Gastrocnemius medialis (tissue), 4 donors: ENCODE measurements around the gene DNAJB5. TPM values are rescaled to one million over a fixed set of nuclear protein-coding genes. Genes with fewer than 3 reads are reported as not detected.
A peak's percentile ranks its signal among the peaks of the same experiment; 100 is the strongest.

Source experiments
- ATAC-seq, 2 donors: fragments of 150-250 bp; one replicate each; pipeline ENCODE4 v1.9.1; 2016
- DNase-seq, 2 donors: peaks; one replicate each; pipeline ENCODE4 v3.0.0-alpha.2; 2019
- H3K27ac ChIP-seq, 4 donors: fragments of 200-600 bp; sonication (generic); 1 replicate in 1 of 4; 2 replicates in 3 of 4; pipeline ENCODE4 v1.5.1; 2016 to 2018; ENCODE audit warnings: mild to moderate bottlenecking in 2 of 4, moderate library complexity in 1 of 4
- H3K27me3 ChIP-seq, 3 donors: fragments of 200-600 bp; sonication (generic) in 2 of 3; 1 replicate in 1 of 3; 2 replicates in 2 of 3; pipeline versions ENCODE4 v1.5.1 to v1.6.0; 2016 to 2019; ENCODE audit warnings: mild to moderate bottlenecking in 1 of 3, moderate library complexity in 1 of 3
- H3K36me3 ChIP-seq, 2 donors: fragments of 200-600 bp; sonication (generic) in 1 of 2; one replicate each; pipeline ENCODE4 v1.5.1; 2017 to 2018
- H3K4me1 ChIP-seq, 2 donors: fragments of 200-600 bp; sonication (generic) in 1 of 2; one replicate each; pipeline ENCODE4 v1.5.1; 2016 to 2017; ENCODE audit warnings: mild to moderate bottlenecking in 2 of 2
- H3K4me3 ChIP-seq, 4 donors: fragments of 200-600 bp; sonication (generic) in 3 of 4; 1 replicate in 1 of 4; 2 replicates in 3 of 4; pipeline ENCODE4 v1.5.1; 2016 to 2019; ENCODE audit warnings: mild to moderate bottlenecking in 2 of 4
- H3K9me3 ChIP-seq, 3 donors: fragments of 200-600 bp; sonication (generic) in 2 of 3; 1 replicate in 1 of 3; 2 replicates in 2 of 3; pipeline ENCODE4 v1.5.1; 2016 to 2019
- CTCF ChIP-seq, 5 experiments: fragments of 450-650 bp in 3 of 5; fragments of 200-600 bp in 2 of 5; sonication (generic) in 2 of 5; IDR thresholded peaks in 4 of 5; conservative IDR thresholded peaks in 1 of 5; 1 replicate in 4 of 5; 2 replicates in 1 of 5; pipeline ENCODE4 v1.5.1; 2016 to 2019; ENCODE audit warnings: antibody characterized with exemption in 5 of 5, mild to moderate bottlenecking in 3 of 5, moderate library complexity in 3 of 5
- POLR2A ChIP-seq, 2 donors: fragments of 450-650 bp; IDR thresholded peaks; one replicate each; pipeline ENCODE4 v1.6.1; 2017; ENCODE audit warnings: antibody characterized with exemption in 2 of 2, mild to moderate bottlenecking in 2 of 2, moderate library complexity in 2 of 2
- in situ Hi-C, 4 donors: fragments of 200-750 bp; cut with MboI; loops; one replicate each; pipeline versions ENCODE4 v1.15.0 to v1.8.0; 2017; ENCODE audit warnings: low sequenced_read_pairs in 4 of 4
- intact Hi-C: fragments of 100-400 bp; cut with DNase I; formaldehyde crosslinking; loops from one replicate; pipeline ENCODE4 v1.15.1; 2023; ENCODE audit warnings: low total_unique reads
- total RNA-seq, 4 donors: library from RNA; depleted of rRNA; stranded (reverse); fragments of >200 nt; gene quantifications; one replicate each; pipeline versions ENCODE4 v1.1.0 to v1.2.3, GENCODE V29; 2016

The DNAJB5 gene
- total RNA-seq, 4 donors from 2014 or later: 75.3 to 187 (median 128) TPM

DNA sequence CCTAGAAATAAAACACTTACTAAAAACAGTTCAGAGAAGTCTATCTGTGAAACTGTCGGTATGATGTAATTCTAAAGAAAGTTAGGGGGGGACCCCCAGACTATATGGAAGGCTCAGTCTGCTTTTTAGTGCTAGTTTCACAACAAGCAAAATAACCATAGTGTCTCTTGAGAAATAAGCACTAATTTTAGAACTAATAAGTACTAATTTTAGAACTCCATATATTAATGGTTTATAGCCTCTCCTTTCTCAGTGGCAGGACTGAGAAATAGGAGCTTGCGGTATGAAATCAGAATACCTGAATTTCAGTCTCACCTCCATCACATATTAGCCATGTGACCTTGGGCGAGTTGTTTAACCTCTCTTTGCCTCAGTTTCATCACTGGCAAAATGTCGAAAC lies 32.9 kb upstream of the DNAJB5 start:
- in situ Hi-C loops (loop anchor here in 1 of 4 donors (10.0 kb wide), 1 partner anchor 58 kb away; no protein-coding TSS in a partner anchor), intact Hi-C loops (no loop called here)
- no peak for TF ChIP-seq POLR2A (IDR thresholded peaks at IDR 0.05)
- no peak for TF ChIP-seq CTCF (IDR thresholded peaks at IDR 0.05 in 4 of 5, conservative IDR thresholded peaks at IDR 0.05 in 1 of 5)
- no peaks in the 10 kb centered on the region for H3K36me3 ChIP-seq
- no peak overlapping the region for H3K4me3 ChIP-seq
- H3K27me3 ChIP-seq: peaks cover 26 to 45% (median 31%) of the 10 kb centered on the region in 3 donors
- DNase-seq (no peak), ATAC-seq (no peak)
- no peaks in the 10 kb centered on the region for H3K9me3 ChIP-seq
- no peaks in the 10 kb centered on the region for H3K4me1 ChIP-seq
- no peak overlapping the region for H3K27ac ChIP-seq

DNA sequence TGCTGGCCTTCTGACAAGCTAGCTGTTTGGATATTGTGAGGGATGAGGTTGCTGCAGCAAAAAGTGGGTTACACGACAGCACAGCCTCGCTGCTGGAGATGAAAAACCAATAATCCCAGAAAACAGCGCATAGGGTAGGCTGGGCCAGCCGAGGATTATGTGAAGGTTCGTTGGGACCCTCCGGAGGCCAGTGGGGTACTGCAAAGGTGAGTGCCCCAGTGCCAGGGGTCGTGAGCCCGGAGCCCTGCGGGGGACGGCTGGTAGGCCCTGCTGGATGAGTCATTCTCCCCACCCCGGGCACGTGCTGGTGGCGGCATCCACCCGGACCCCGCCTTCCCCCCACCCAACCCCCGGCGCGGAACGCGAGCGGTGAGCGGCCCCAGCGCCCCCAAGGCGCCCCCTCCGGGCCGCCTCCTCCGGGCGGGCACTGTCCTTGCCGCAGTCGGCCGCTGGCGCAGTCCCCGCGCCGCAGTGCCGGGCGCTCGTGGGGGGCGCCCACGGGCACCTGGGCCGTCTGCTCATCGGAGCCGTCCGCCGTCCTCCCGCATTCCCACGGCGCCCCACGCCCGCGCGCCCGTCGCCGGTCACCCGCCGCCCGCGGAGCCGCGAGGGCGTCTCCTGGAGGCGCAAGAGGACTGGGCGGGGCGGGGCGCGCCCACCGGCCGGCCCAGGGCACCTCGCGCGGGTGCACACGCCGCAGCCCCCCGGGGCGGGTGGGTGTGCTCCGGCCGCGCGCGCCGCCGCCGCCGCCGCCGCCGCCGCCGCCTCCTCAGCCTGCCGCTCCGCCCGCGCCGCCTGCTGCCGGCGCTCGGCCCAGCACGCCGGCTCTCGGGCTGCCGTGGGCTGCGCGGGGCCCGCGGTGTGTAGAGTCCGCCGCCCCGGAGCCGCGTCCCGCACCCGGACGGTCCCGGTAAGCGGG lies 31.8 kb upstream of the DNAJB5 start, which contains the start of gene PHF24:
TSS of gene PHF24 (plus strand) at position 794 of the 919 bp plus-strand sequence. CDS start 13,014 bp downstream, outside the sequence.
- intact Hi-C loops (no loop called here), in situ Hi-C loops (loop anchor here in 1 of 4 donors (10.0 kb wide), 1 partner anchor 57 kb away; no protein-coding TSS in a partner anchor)
- ATAC-seq (peak in 1 of 2 donors; percentile 49), DNase-seq (no peak)
- TF ChIP-seq CTCF (IDR thresholded peaks at IDR 0.05 in 4 of 5, conservative IDR thresholded peaks at IDR 0.05 in 1 of 5): no peak
- no peak for TF ChIP-seq POLR2A (IDR thresholded peaks at IDR 0.05)
- Histone ChIP-seq H3K27me3 (peaks cover 26 to 41% (median 31%) of the 10 kb centered on the region in 3 donors), H3K4me1 (no peaks in the 10 kb centered on the region), H3K27ac (no peak within 1 kb of the TSS), H3K9me3 (no peaks in the 10 kb centered on the region), H3K36me3 (no peaks in the 10 kb centered on the region), H3K4me3 (peak within 1 kb of the TSS; percentile 17 to 46 (median 33))

- TF ChIP-seq CTCF (IDR thresholded peaks at IDR 0.05 in 4 of 5, conservative IDR thresholded peaks at IDR 0.05 in 1 of 5) (no peak), POLR2A (IDR thresholded peaks at IDR 0.05) (no peak)
- intact Hi-C loops: no loop called here
- H3K27ac ChIP-seq: no peak overlapping the region
Observed at GRCh38 chr9:34958411-34958982, 31.0 kb upstream of the DNAJB5 start.

GRCh38 chr9:34959461-34959860 lies 30.1 kb upstream of the DNAJB5 start:
- H3K9me3 ChIP-seq: no peaks in the 10 kb centered on the region
- intact Hi-C loops (no loop called here), in situ Hi-C loops (loop anchor here in 1 of 4 donors (10.0 kb wide), 1 partner anchor 55 kb away; no protein-coding TSS in a partner anchor)
- ATAC-seq (no peak), DNase-seq (no peak)
- H3K4me3 ChIP-seq: no peak overlapping the region
- H3K4me1 ChIP-seq: no peaks in the 10 kb centered on the region
- peaks cover 29 to 47% (median 31%) of the 10 kb centered on the region in 3 donors for H3K27me3 ChIP-seq
- H3K27ac ChIP-seq: no peak overlapping the region
- no peaks in the 10 kb centered on the region for H3K36me3 ChIP-seq
- TF ChIP-seq POLR2A (IDR thresholded peaks at IDR 0.05) (no peak), CTCF (IDR thresholded peaks at IDR 0.05 in 4 of 5, conservative IDR thresholded peaks at IDR 0.05 in 1 of 5) (no peak)

More at GRCh38 chr9:34958411-34958982, 31.0 kb upstream of the DNAJB5 start:
- ATAC-seq (no peak), DNase-seq (no peak)
- Histone ChIP-seq H3K36me3 (no peaks in the 10 kb centered on the region), H3K27me3 (peaks cover 26 to 46% (median 31%) of the 10 kb centered on the region in 3 donors), H3K4me1 (no peaks in the 10 kb centered on the region), H3K9me3 (no peaks in the 10 kb centered on the region), H3K4me3 (peak overlapping the region; percentile 17 to 46 (median 31))
- in situ Hi-C loops: loop anchor here in 1 of 4 donors (10.0 kb wide), 1 partner anchor 56 kb away; no protein-coding TSS in a partner anchor
